PFSK-1 (cell line): ENCODE results near the gene ZNF407.

Source experiments
- POLR2AphosphoS5 ChIP-seq: IDR thresholded peaks from 2 replicates; pipeline ENCODE4 v1.6.1; 2012; ENCODE audit warnings: low read depth, mild to moderate bottlenecking, control low read depth, low read length, moderate library complexity
- REST ChIP-seq, 2 experiments: IDR thresholded peaks; 2 replicates each; pipeline versions ENCODE4 v1.6.1 to v1.8.0; 2011 to 2012; ENCODE audit warnings: low read depth in 2 of 2, low read length in 2 of 2, control low read depth in 1 of 2, inconsistent platforms in 1 of 2, mild to moderate bottlenecking in 1 of 2, moderate library complexity in 1 of 2; ENCODE audit not compliant: insufficient read depth in 1 of 2

- no peak for TF ChIP-seq REST (IDR thresholded peaks at IDR 0.05; ENCODE audit: insufficient read depth in 1 of 2, low read depth in 2 of 2, low read length in 2 of 2)
- TF ChIP-seq POLR2AphosphoS5 = no peak
These were observed 449.7 kb downstream of the ZNF407 start for GRCh38 chr18:75047240-75047961.
